ENCODE results near the gene ZFAND2A. TPM values are rescaled to one million over a fixed set of nuclear protein-coding genes. Genes with fewer than 3 reads are reported as not detected.

The ZFAND2A gene
- total RNA-seq, 1 donor from 2014 or later, result 36.0 TPM

- Mint-ChIP-seq H3K4me3 (ENCODE audit: unreplicated experiment) (no peak overlapping the region), H3K36me3 (ENCODE audit: low read depth, unreplicated experiment) (peaks cover 6% of the 10 kb centered on the region), H3K9me3 (ENCODE audit: unreplicated experiment) (no peaks in the 10 kb centered on the region), H3K27ac (ENCODE audit: unreplicated experiment) (no peak overlapping the region), H3K27me3 (ENCODE audit: unreplicated experiment) (no peaks in the 10 kb centered on the region), H3K4me1 (ENCODE audit: unreplicated experiment) (no peaks in the 10 kb centered on the region)
- no peak for TF ChIP-seq CTCF (IDR thresholded peaks at IDR 0.05; ENCODE audit: unreplicated experiment)
- no peak for DNase-seq (ENCODE audit: low spot score)
Measured at GRCh38 chr7:1125603-1125969, 34.4 kb downstream of the ZFAND2A start.

GRCh38 chr7:1124816-1125602 is 35.0 kb downstream of the ZFAND2A start:
- Mint-ChIP-seq H3K27ac (ENCODE audit: unreplicated experiment) (no peak overlapping the region), H3K27me3 (ENCODE audit: unreplicated experiment) (no peaks in the 10 kb centered on the region), H3K9me3 (ENCODE audit: unreplicated experiment) (no peaks in the 10 kb centered on the region), H3K36me3 (ENCODE audit: low read depth, unreplicated experiment) (peaks cover 6% of the 10 kb centered on the region), H3K4me1 (ENCODE audit: unreplicated experiment) (no peaks in the 10 kb centered on the region), H3K4me3 (ENCODE audit: unreplicated experiment) (no peak overlapping the region)
- TF ChIP-seq CTCF (IDR thresholded peaks at IDR 0.05; ENCODE audit: unreplicated experiment), result no peak
- DNase-seq (ENCODE audit: low spot score), result no peak

GRCh38 chr7:1124164-1124563 is 35.8 kb downstream of the ZFAND2A start:
- Mint-ChIP-seq H3K27ac (ENCODE audit: unreplicated experiment) (no peak overlapping the region), H3K9me3 (ENCODE audit: unreplicated experiment) (no peaks in the 10 kb centered on the region), H3K4me3 (ENCODE audit: unreplicated experiment) (no peak overlapping the region)

GRCh38 chr7:1123715-1124114 is 36.3 kb downstream of the ZFAND2A start:
- Mint-ChIP-seq H3K27ac (ENCODE audit: unreplicated experiment) (no peak overlapping the region), H3K4me3 (ENCODE audit: unreplicated experiment) (no peak overlapping the region), H3K27me3 (ENCODE audit: unreplicated experiment) (no peaks in the 10 kb centered on the region), H3K9me3 (ENCODE audit: unreplicated experiment) (no peaks in the 10 kb centered on the region), H3K36me3 (ENCODE audit: low read depth, unreplicated experiment) (no peaks in the 10 kb centered on the region), H3K4me1 (ENCODE audit: unreplicated experiment) (no peaks in the 10 kb centered on the region)
- peak; percentile 21 for TF ChIP-seq CTCF (IDR thresholded peaks at IDR 0.05; ENCODE audit: unreplicated experiment)
- DNase-seq (ENCODE audit: low spot score), result peak; percentile 87

More at GRCh38 chr7:1124164-1124563, 35.8 kb downstream of the ZFAND2A start:
- TF ChIP-seq CTCF (IDR thresholded peaks at IDR 0.05; ENCODE audit: unreplicated experiment), result no peak
- H3K4me1 Mint-ChIP-seq (ENCODE audit: unreplicated experiment), result no peaks in the 10 kb centered on the region
- no peaks in the 10 kb centered on the region for H3K36me3 Mint-ChIP-seq (ENCODE audit: low read depth, unreplicated experiment)
- no peak for DNase-seq (ENCODE audit: low spot score)
- H3K27me3 Mint-ChIP-seq (ENCODE audit: unreplicated experiment), result no peaks in the 10 kb centered on the region

- Mint-ChIP-seq H3K36me3 (ENCODE audit: low read depth, unreplicated experiment) (no peaks in the 10 kb centered on the region), H3K4me3 (ENCODE audit: unreplicated experiment) (no peak overlapping the region), H3K27ac (ENCODE audit: unreplicated experiment) (no peak overlapping the region), H3K9me3 (ENCODE audit: unreplicated experiment) (no peaks in the 10 kb centered on the region), H3K4me1 (ENCODE audit: unreplicated experiment) (no peaks in the 10 kb centered on the region), H3K27me3 (ENCODE audit: unreplicated experiment) (no peaks in the 10 kb centered on the region)
- no peak for TF ChIP-seq CTCF (IDR thresholded peaks at IDR 0.05; ENCODE audit: unreplicated experiment)
- no peak for DNase-seq (ENCODE audit: low spot score)
Measured at GRCh38 chr7:1122832-1123501, 37.0 kb downstream of the ZFAND2A start.
